Mesodermal cell (in vitro differentiated cells): ENCODE measurements around the gene KRT84.

Source experiments
- H3K27ac ChIP-seq: 2 replicates; pipeline ENCODE4 v1.7.0; 2013; ENCODE audit warnings: mild to moderate bottlenecking, low read depth, low read length, moderate library complexity; ENCODE audit not compliant: severe bottlenecking
- H3K36me3 ChIP-seq: 2 replicates; pipeline ENCODE4 v1.7.1; 2013; ENCODE audit warnings: mild to moderate bottlenecking, low read length, moderate library complexity; ENCODE audit not compliant: control insufficient read depth, insufficient read depth
- H3K4me1 ChIP-seq: one replicate; pipeline ENCODE4 v1.7.1; 2013; ENCODE audit warnings: mild to moderate bottlenecking, low read length; ENCODE audit not compliant: insufficient read depth, control insufficient read depth, poor library complexity, severe bottlenecking
- H3K4me3 ChIP-seq: 2 replicates; pipeline ENCODE4 v1.7.0; 2013; ENCODE audit warnings: low read length, control low read depth, mild to moderate bottlenecking; ENCODE audit not compliant: insufficient read depth, poor library complexity, severe bottlenecking; ENCODE audit errors: extremely low read depth
- H3K9me3 ChIP-seq: 2 replicates; pipeline ENCODE4 v1.7.1; 2013; ENCODE audit warnings: mild to moderate bottlenecking, low read length, moderate library complexity; ENCODE audit not compliant: control insufficient read depth
- WGBS, 2 experiments: methylation state at CpG; one replicate each; pipeline ENCODE4 v1.1.5; 2013; ENCODE audit warnings: missing lambda C conversion rate in 2 of 2; ENCODE audit not compliant: insufficient coverage in 2 of 2; 5-methylcytosine and 5-hydroxymethylcytosine counted together

Gene KRT84

GRCh38 chr12:52342781-52343490 lies 42.5 kb downstream of the KRT84 start:
- H3K4me1 ChIP-seq = peaks cover 5% of the 10 kb centered on the region
- no peak overlapping the region for H3K4me3 ChIP-seq
- 79 to 92% methylated on average over 2 of the region's 2 CpGs for WGBS, 2 experiments
- H3K27ac ChIP-seq = no peak overlapping the region
- peaks cover 10% of the 10 kb centered on the region for H3K9me3 ChIP-seq
- H3K36me3 ChIP-seq = no peaks in the 10 kb centered on the region

DNA sequence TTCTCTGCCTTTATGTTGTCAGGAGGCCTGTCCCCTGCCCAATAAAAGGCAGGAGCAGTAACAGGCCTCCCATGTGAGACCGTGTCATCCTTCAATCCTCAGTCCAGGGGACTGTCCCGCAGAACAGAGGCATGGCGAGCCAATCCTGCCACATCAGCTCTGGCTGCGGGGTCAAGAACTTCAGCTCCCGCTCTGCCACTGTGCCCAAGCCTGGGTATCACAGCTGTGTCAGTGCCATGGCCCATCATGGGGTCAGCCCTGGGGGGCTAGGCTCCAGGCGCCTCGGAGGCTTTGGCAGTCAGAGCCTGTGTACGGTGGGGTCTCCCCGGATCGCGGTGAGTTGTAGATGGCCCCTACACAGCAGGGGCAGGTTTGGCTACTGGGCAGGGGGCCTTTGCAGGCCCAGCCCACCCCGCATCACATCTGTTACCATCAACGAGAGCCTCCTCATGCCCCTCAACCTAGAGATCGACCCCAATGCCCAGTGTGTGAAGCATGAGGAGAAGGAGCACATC lies 44.3 kb downstream of the KRT84 start:
- 88 to 93% methylated on average over 8 to 12 of the region's 14 CpGs for WGBS, 2 experiments

GRCh38 chr12:52338241-52338960 lies 47.1 kb downstream of the KRT84 start:
- 85 to 91% methylated on average over 10 of the region's 10 CpGs for WGBS, 2 experiments
- peaks cover 4% of the 10 kb centered on the region for H3K9me3 ChIP-seq
- no peak overlapping the region for H3K27ac ChIP-seq
- H3K4me3 ChIP-seq = no peak overlapping the region
- no peaks in the 10 kb centered on the region for H3K36me3 ChIP-seq
- H3K4me1 ChIP-seq = no peaks in the 10 kb centered on the region

More for the DNA sequence above, 44.3 kb downstream of the KRT84 start:
- peaks cover 10% of the 10 kb centered on the region for H3K9me3 ChIP-seq
- no peaks in the 10 kb centered on the region for H3K36me3 ChIP-seq
- peaks cover 5% of the 10 kb centered on the region for H3K4me1 ChIP-seq
- no peak overlapping the region for H3K27ac ChIP-seq
- H3K4me3 ChIP-seq = no peak overlapping the region

- Histone ChIP-seq H3K27ac (no peak overlapping the region), H3K9me3 (no peaks in the 10 kb centered on the region), H3K4me1 (no peaks in the 10 kb centered on the region), H3K4me3 (no peak overlapping the region), H3K36me3 (no peaks in the 10 kb centered on the region)
- WGBS, 2 experiments = no CpG with 5 or more reads among the region's 1 CpG
These were observed 48.4 kb downstream of the KRT84 start for GRCh38 chr12:52337054-52337453.

DNA sequence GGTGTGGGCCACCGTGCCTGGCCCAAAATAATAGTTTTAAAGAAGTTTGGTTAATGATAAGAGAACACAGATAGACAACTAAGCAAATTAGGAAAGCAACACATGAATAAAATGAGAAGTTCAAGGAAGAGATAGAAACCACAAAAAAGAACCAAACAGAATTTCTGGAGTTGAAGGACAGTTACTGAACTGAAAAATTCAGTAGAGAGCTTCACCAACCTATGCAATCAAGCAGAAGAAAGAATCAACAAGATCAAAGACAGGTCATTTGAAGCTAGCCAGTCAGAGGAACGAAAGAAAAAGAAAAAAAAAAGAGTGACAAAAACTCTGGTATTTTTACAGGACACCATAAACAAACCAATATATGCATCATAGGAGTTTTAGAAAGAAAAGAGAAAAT lies 48.8 kb downstream of the KRT84 start:
- no peaks in the 10 kb centered on the region for H3K36me3 ChIP-seq
- H3K9me3 ChIP-seq = no peaks in the 10 kb centered on the region
- no CpG with 5 or more reads among the region's 2 CpGs for WGBS, 2 experiments
- no peak overlapping the region for H3K27ac ChIP-seq
- no peaks in the 10 kb centered on the region for H3K4me1 ChIP-seq
- no peak overlapping the region for H3K4me3 ChIP-seq

GRCh38 chr12:52335598-52336262 lies 49.7 kb downstream of the KRT84 start:
- Histone ChIP-seq H3K27ac (no peak overlapping the region), H3K4me1 (no peaks in the 10 kb centered on the region), H3K9me3 (no peaks in the 10 kb centered on the region), H3K36me3 (no peaks in the 10 kb centered on the region), H3K4me3 (no peak overlapping the region)
- WGBS, 2 experiments = 97 to 100% methylated on average over 2 to 3 of the region's 4 CpGs

GRCh38 chr12:52334185-52334584 lies 51.3 kb downstream of the KRT84 start:
- WGBS, 2 experiments = 100% methylated on average over 1 of the region's 3 CpGs; no CpG with 5 or more reads in 1 of the 2 experiments
- Histone ChIP-seq H3K27ac (no peak overlapping the region), H3K4me3 (no peak overlapping the region), H3K4me1 (no peaks in the 10 kb centered on the region), H3K9me3 (no peaks in the 10 kb centered on the region), H3K36me3 (no peaks in the 10 kb centered on the region)

GRCh38 chr12:52333321-52333720 lies 52.1 kb downstream of the KRT84 start:
- Histone ChIP-seq H3K36me3 (no peaks in the 10 kb centered on the region), H3K9me3 (no peaks in the 10 kb centered on the region), H3K4me1 (no peaks in the 10 kb centered on the region), H3K27ac (no peak overlapping the region), H3K4me3 (no peak overlapping the region)
- 82 to 94% methylated on average over 2 to 3 of the region's 3 CpGs for WGBS, 2 experiments

DNA sequence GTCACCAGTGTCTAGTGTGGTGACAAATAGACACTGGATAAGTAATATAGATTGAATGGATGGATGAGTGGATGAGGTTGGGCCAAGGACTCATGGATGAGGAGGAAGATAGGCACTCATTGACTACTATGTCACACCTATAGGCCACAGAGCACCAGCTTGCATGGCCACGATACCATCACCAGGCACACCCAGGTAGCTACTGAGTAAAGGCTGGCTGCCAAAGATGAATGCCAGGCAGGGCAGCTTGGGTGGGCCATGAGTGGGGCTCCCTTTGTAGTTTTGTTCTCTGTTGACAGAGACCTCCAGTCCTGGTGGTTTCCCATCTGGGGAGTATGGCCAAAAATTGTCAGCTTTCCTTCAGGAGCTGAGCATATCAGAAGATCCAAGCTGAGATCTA lies 53.1 kb downstream of the KRT84 start:
- WGBS, 2 experiments = 100% methylated on average over 1 of the region's 1 CpG; no CpG with 5 or more reads in 1 of the 2 experiments
- no peaks in the 10 kb centered on the region for H3K36me3 ChIP-seq
- H3K27ac ChIP-seq = no peak overlapping the region
- H3K4me3 ChIP-seq = no peak overlapping the region
- no peaks in the 10 kb centered on the region for H3K4me1 ChIP-seq
- H3K9me3 ChIP-seq = no peaks in the 10 kb centered on the region

DNA sequence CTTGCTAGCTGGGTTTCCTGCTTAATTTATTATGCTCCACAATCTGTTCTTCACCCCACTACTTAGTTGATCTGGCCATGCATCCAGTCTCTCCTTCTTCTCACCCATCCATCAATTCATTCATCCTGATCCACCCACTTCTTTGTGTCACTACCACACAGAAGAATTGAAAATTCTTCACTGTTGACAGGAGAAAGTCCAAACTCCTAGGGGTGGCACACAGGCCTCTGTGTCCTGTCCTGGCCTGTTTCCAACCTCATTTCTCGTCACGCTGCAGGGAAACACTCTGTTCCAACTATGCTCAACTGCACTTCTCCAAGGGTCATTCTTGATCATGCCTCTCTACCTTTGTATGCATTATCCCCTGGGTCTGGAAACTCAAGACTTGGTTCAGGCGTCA lies 53.6 kb downstream of the KRT84 start:
- WGBS, 2 experiments = 59 to 95% methylated on average over 2 to 3 of the region's 3 CpGs

More for the DNA sequence above, 53.6 kb downstream of the KRT84 start:
- Histone ChIP-seq H3K4me3 (no peak overlapping the region), H3K4me1 (no peaks in the 10 kb centered on the region), H3K27ac (no peak overlapping the region), H3K36me3 (no peaks in the 10 kb centered on the region), H3K9me3 (no peaks in the 10 kb centered on the region)
